Astrocyte (in vitro differentiated cells and primary cell): Measurements from ENCODE around the gene PTPN3.

Source experiments
- EZH2 ChIP-seq: IDR thresholded peaks from 2 replicates; pipeline ENCODE4 v1.6.1; 2012; ENCODE audit warnings: mild to moderate bottlenecking, low read length, inconsistent platforms; ENCODE audit not compliant: insufficient read depth
- TF ChIP-seq, protein P1 (sequence below): IDR thresholded peaks from 2 replicates; pipeline ENCODE4 v1.5.1; 2011; ENCODE audit warnings: low read depth, mild to moderate bottlenecking, inconsistent platforms, low read length, moderate library complexity; ENCODE audit not compliant: insufficient read depth

DNA sequence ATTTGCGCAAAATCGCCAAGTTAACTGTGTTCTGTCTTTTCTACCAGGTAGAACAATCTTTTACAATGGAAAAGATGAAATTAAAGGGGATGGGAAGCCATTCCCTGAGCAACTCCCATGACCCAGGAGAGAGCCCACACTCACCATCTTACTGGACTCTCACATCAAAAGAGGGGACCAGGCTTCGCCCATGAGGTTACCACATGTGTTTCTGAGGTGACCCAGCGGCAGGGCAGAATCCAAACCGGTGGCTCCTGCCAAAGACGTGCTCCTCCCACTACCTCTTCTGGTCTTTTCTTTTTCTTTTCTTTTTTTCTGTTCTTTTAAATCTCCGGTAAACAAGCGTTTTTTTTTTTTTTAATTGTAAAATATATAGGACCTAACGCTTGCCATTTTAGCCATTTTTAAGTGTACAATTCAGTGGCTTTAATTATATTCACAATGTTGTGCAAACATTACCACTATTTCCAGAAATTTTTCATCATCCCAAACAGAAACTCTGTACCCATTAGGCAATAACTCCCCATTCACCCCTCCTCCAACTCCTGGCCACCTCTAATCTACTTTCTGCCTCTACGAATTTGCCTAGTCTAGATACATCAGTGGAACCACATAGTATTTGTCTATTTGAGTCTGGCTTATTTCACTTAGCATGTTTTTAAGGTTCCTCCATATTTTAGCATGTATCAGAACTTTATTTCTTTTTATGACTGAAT is 19.3 kb downstream of the PTPN3 start:
- TF ChIP-seq EZH2, result no peak
- TF ChIP-seq, protein P1, sequence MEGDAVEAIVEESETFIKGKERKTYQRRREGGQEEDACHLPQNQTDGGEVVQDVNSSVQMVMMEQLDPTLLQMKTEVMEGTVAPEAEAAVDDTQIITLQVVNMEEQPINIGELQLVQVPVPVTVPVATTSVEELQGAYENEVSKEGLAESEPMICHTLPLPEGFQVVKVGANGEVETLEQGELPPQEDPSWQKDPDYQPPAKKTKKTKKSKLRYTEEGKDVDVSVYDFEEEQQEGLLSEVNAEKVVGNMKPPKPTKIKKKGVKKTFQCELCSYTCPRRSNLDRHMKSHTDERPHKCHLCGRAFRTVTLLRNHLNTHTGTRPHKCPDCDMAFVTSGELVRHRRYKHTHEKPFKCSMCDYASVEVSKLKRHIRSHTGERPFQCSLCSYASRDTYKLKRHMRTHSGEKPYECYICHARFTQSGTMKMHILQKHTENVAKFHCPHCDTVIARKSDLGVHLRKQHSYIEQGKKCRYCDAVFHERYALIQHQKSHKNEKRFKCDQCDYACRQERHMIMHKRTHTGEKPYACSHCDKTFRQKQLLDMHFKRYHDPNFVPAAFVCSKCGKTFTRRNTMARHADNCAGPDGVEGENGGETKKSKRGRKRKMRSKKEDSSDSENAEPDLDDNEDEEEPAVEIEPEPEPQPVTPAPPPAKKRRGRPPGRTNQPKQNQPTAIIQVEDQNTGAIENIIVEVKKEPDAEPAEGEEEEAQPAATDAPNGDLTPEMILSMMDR, result no peak
